ENCODE measurements around the gene PMCH. TPM values are rescaled to one million over a fixed set of nuclear protein-coding genes. Genes with fewer than 3 reads are reported as not detected.

The PMCH gene
- total and polyA plus RNA-seq, 2 of the 8 experiments (the other 6 are each of a cell fraction or from before 2014, with no cell fraction given), result not detected

GRCh38 chr12:102220736-102221135 lies 23.1 kb upstream of the PMCH start:
- Histone ChIP-seq H3K4me1 (replicated peaks in 1 of 4; ENCODE audit: control insufficient read depth in 3 of 4, insufficient read depth in 4 of 4, low read length in 3 of 4) (no peaks in the 10 kb centered on the region), H2BK20ac (ENCODE audit: low read length) (no peak overlapping the region), H3K4me3 (ENCODE audit: extremely low read depth in 1 of 4, insufficient read depth in 2 of 4, low read depth in 3 of 4, low read length in 4 of 4) (no peak overlapping the region), H3K27ac (ENCODE audit: low read depth, low read length) (no peak overlapping the region), H3K79me2 (ENCODE audit: control insufficient read depth in 1 of 2, insufficient read depth in 2 of 2, low read length in 2 of 2) (no peaks in the 10 kb centered on the region), H4K91ac (replicated peaks; ENCODE audit: insufficient read length, low read length) (no peak overlapping the region), H3K36me3 (ENCODE audit: control insufficient read depth in 2 of 4, insufficient read depth in 4 of 4, low read length in 3 of 4) (no peaks in the 10 kb centered on the region; a peak in 1 of 8 replicates), H3K4me2 (ENCODE audit: insufficient read depth in 1 of 2, low read depth in 2 of 2, low read length in 2 of 2) (no peak overlapping the region), H2BK120ac (replicated peaks; ENCODE audit: low read depth, low read length) (no peak overlapping the region), H4K8ac (ENCODE audit: extremely low read depth, insufficient read depth, low read length) (no peak overlapping the region), H3K23me2 (ENCODE audit: low read depth, low read length) (no peaks in the 10 kb centered on the region), H3K79me1 (ENCODE audit: low read depth, low read length) (no peaks in the 10 kb centered on the region), H3K4ac (replicated peaks; ENCODE audit: insufficient read length, low read depth, low read length) (no peak overlapping the region), H2BK5ac (ENCODE audit: low read depth, low read length) (no peak overlapping the region), H2AFZ (ENCODE audit: low read length) (no peak overlapping the region), H3K23ac (ENCODE audit: insufficient read length) (no peak overlapping the region), H2BK15ac (ENCODE audit: low read length) (no peak overlapping the region), H2BK12ac (ENCODE audit: low read depth, low read length) (no peak overlapping the region), H3K9me3 (ENCODE audit: insufficient read depth in 2 of 2, low read depth in 1 of 2, low read length in 1 of 2) (no peaks in the 10 kb centered on the region), H3K27me3 (replicated peaks in 1 of 4; ENCODE audit: control insufficient read depth in 3 of 4, extremely low read depth in 1 of 4, insufficient read depth in 3 of 4, low read length in 3 of 4) (no peaks in the 10 kb centered on the region), H3K56ac (replicated peaks; ENCODE audit: insufficient read length, low read depth, low read length) (no peak overlapping the region), H3K18ac (ENCODE audit: extremely low read depth, low read length) (no peak overlapping the region), H4K20me1 (replicated peaks in 1 of 2; ENCODE audit: control insufficient read depth in 1 of 2, insufficient read depth in 2 of 2, low read length in 2 of 2) (no peaks in the 10 kb centered on the region), H4K5ac (ENCODE audit: insufficient read length, low read depth, low read length) (no peak overlapping the region), H3K9ac (replicated peaks in 1 of 4; ENCODE audit: extremely low read depth in 1 of 4, low read depth in 3 of 4, low read length in 3 of 4) (no peak overlapping the region), H3K14ac (ENCODE audit: insufficient read length) (no peak overlapping the region), H2AK5ac (ENCODE audit: low read depth, low read length) (no peak overlapping the region)
- DNase-seq (ENCODE audit: low read depth in 1 of 2, low spot score in 2 of 2), result no peak
- CTCF ChIA-PET (ENCODE audit: partially characterized antibody), result no interaction called here
- FAIRE-seq, result no peak
- POLR2A ChIA-PET (ENCODE audit: partially characterized antibody), result no interaction called here
- TF ChIP-seq RFX5 (IDR thresholded peaks at IDR 0.05; ENCODE audit: borderline replicate concordance, low read depth, low read length) (no peak), SIRT6 (IDR thresholded peaks at IDR 0.05; ENCODE audit: low read length) (no peak), SAP30 (IDR thresholded peaks at IDR 0.05; ENCODE audit: insufficient read depth, insufficient replicate concordance, low read length) (no peak), CTBP2 (IDR thresholded peaks at IDR 0.05; ENCODE audit: borderline replicate concordance, insufficient read depth, insufficient read length, low read length) (no peak), ZNF274 (IDR thresholded peaks at IDR 0.05; ENCODE audit: borderline replicate concordance, extremely low read depth, low read length) (no peak), KDM5A (IDR thresholded peaks at IDR 0.05; ENCODE audit: low read length) (no peak), RXRA (IDR thresholded peaks at IDR 0.05; ENCODE audit: insufficient read depth, low read depth, low read length) (no peak), CHD2 (IDR thresholded peaks at IDR 0.05; ENCODE audit: low read length) (no peak), EZH2 (IDR thresholded peaks at IDR 0.05; ENCODE audit: low read depth, low read length, severe bottlenecking) (no peak), CTCF (IDR thresholded peaks at IDR 0.05; ENCODE audit: control extremely low read depth in 1 of 3, insufficient read depth in 1 of 3, low read depth in 1 of 3, low read length in 3 of 3) (no peak), POLR2AphosphoS5 (IDR thresholded peaks at IDR 0.05; ENCODE audit: low read depth, low read length) (no peak), RAD21 (IDR thresholded peaks at IDR 0.05 in 1 of 2, conservative IDR thresholded peaks at IDR 0.05 in 1 of 2; ENCODE audit: low read depth in 2 of 2, low read length in 2 of 2) (no peak), BACH1 (IDR thresholded peaks at IDR 0.05; ENCODE audit: low read length) (no peak)
